SK-N-SH treated with all-trans-retinoic acid at 6 μM for 48 hours (cell line): ENCODE measurements around the gene TMEM14A.
A peak's percentile ranks its signal among the peaks of the same experiment; 100 is the strongest.

Source experiments
- ATAC-seq: fragments of 200-7000 bp; cut with Tn5 transposase; 3 replicates; pipeline ENCODE4 v1.9.1; 2020; ENCODE audit warnings: mild to moderate bottlenecking, moderate library complexity
- ARNTL ChIP-seq: fragments of 450-650 bp; formaldehyde crosslinking; IDR thresholded peaks from 2 replicates; pipeline ENCODE4 v1.5.0; 2020; ENCODE audit warnings: low read depth, mild to moderate bottlenecking, moderate library complexity, borderline replicate concordance
- BACH2 ChIP-seq: fragments of 250-450 bp; sonication (Bioruptor Pico); IDR thresholded peaks from 2 replicates; pipeline ENCODE4 v1.9.0; 2021; ENCODE audit warnings: mild to moderate bottlenecking, borderline replicate concordance
- CSDC2 ChIP-seq: fragments of 250-450 bp; sonication (Bioruptor Pico); IDR thresholded peaks from 2 replicates; pipeline ENCODE4 v1.5.0; 2020; ENCODE audit warnings: mild to moderate bottlenecking, moderate library complexity
- ESRRG ChIP-seq: fragments of 250-450 bp; sonication (Bioruptor Pico); IDR thresholded peaks from 2 replicates; pipeline ENCODE4 v1.6.1; 2021; ENCODE audit warnings: mild to moderate bottlenecking
- GLIS3 ChIP-seq: fragments of 250-450 bp; sonication (Bioruptor Pico); IDR thresholded peaks from 2 replicates; pipeline ENCODE4 v1.5.0; 2020; ENCODE audit warnings: mild to moderate bottlenecking, moderate library complexity
- ISL1 ChIP-seq: fragments of 250-450 bp; sonication (Bioruptor Pico); IDR thresholded peaks from 2 replicates; pipeline ENCODE4 v2.1.2; 2022; ENCODE audit warnings: mild to moderate bottlenecking, moderate library complexity
- OSR1 ChIP-seq: fragments of 250-450 bp; sonication (Bioruptor Pico); IDR thresholded peaks from 2 replicates; pipeline ENCODE4 v1.8.0; 2022; ENCODE audit warnings: moderate library complexity, mild to moderate bottlenecking, inconsistent platforms
- PPARA ChIP-seq: fragments of 250-450 bp; sonication (Bioruptor Pico); IDR thresholded peaks from 2 replicates; pipeline ENCODE4 v1.5.0; 2020; ENCODE audit warnings: mild to moderate bottlenecking, borderline replicate concordance
- RARB ChIP-seq: fragments of 250-450 bp; sonication (Bioruptor Pico); IDR thresholded peaks from 2 replicates; pipeline ENCODE4 v1.8.0; 2021; ENCODE audit warnings: mild to moderate bottlenecking, moderate library complexity
- SNAI2 ChIP-seq: fragments of 250-450 bp; sonication (Bioruptor Pico); IDR thresholded peaks from 2 replicates; pipeline ENCODE4 v1.5.0; 2020; ENCODE audit warnings: mild to moderate bottlenecking, moderate library complexity
- TCF4 ChIP-seq: fragments of 250-450 bp; sonication (Bioruptor Pico); IDR thresholded peaks from 2 replicates; pipeline ENCODE4 v1.8.0; 2021; ENCODE audit warnings: mild to moderate bottlenecking, moderate library complexity, borderline replicate concordance
- TOX ChIP-seq: fragments of 250-450 bp; sonication (Bioruptor Pico); IDR thresholded peaks from 2 replicates; pipeline ENCODE4 v1.8.0; 2021; ENCODE audit warnings: mild to moderate bottlenecking, moderate library complexity, borderline replicate concordance
- ZC3H10 ChIP-seq: fragments of 250-450 bp; sonication (Bioruptor Pico); IDR thresholded peaks from 2 replicates; pipeline ENCODE4 v1.5.1; 2021; ENCODE audit warnings: mild to moderate bottlenecking, moderate library complexity
- ZFP3 ChIP-seq: fragments of 250-450 bp; sonication (Bioruptor Pico); IDR thresholded peaks from 2 replicates; pipeline ENCODE4 v1.5.0; 2020; ENCODE audit warnings: mild to moderate bottlenecking, moderate library complexity
- ZFP30 ChIP-seq: fragments of 450-650 bp; formaldehyde crosslinking; IDR thresholded peaks from 2 replicates; pipeline ENCODE4 v1.5.0; 2022; ENCODE audit warnings: mild to moderate bottlenecking, moderate library complexity
- ZNF565 ChIP-seq: fragments of 450-650 bp; formaldehyde crosslinking; conservative IDR thresholded peaks from 2 replicates; pipeline ENCODE4 v1.5.0; 2020; ENCODE audit warnings: low read depth, mild to moderate bottlenecking, moderate library complexity
- ZNF70 ChIP-seq: fragments of 450-650 bp; formaldehyde crosslinking; IDR thresholded peaks from 2 replicates; pipeline ENCODE4 v1.5.0; 2020; ENCODE audit warnings: mild to moderate bottlenecking, moderate library complexity
- TF ChIP-seq, protein P1 (sequence below): fragments of 250-450 bp; sonication (Bioruptor Pico); IDR thresholded peaks from 2 replicates; pipeline ENCODE4 v1.8.0; 2021; ENCODE audit warnings: low read depth, mild to moderate bottlenecking, moderate library complexity, borderline replicate concordance
- TF ChIP-seq, protein P2 (sequence below): fragments of 250-450 bp; sonication (Bioruptor Pico); IDR thresholded peaks from 2 replicates; pipeline ENCODE4 v1.5.1; 2021; ENCODE audit warnings: mild to moderate bottlenecking, moderate library complexity
- TF ChIP-seq, protein P3 (sequence below): fragments of 250-450 bp; sonication (Bioruptor Pico); IDR thresholded peaks from 2 replicates; pipeline ENCODE4 v1.5.0; 2020; ENCODE audit warnings: mild to moderate bottlenecking, moderate library complexity

TMEM14A gene

DNA sequence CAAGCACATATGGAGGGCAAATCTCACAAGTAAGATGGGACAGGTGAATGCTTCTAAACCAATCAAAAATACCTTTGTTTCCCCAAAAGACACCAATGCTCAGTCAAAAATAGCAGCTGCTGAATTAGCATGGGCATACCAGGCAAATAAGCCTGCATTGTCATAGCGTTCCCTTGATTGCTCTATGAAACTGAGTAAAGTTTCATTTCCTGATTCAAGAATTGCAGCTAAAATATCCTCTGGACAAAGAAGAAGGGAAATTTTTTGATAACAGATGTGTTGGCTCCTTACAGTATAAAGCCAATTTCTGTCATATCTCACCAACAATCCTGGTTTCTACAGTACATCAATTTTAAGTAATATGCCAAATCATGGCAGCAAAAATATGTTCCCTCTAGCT, 3.3 kb upstream of the TMEM14A start (continued):
- TF ChIP-seq, protein P1, sequence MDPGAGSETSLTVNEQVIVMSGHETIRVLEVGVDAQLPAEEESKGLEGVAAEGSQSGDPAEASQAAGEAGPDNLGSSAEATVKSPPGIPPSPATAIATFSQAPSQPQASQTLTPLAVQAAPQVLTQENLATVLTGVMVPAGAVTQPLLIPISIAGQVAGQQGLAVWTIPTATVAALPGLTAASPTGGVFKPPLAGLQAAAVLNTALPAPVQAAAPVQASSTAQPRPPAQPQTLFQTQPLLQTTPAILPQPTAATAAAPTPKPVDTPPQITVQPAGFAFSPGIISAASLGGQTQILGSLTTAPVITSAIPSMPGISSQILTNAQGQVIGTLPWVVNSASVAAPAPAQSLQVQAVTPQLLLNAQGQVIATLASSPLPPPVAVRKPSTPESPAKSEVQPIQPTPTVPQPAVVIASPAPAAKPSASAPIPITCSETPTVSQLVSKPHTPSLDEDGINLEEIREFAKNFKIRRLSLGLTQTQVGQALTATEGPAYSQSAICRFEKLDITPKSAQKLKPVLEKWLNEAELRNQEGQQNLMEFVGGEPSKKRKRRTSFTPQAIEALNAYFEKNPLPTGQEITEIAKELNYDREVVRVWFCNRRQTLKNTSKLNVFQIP (CRISPR knock-in tag): no peak
- no peak for TF ChIP-seq ZNF565 (CRISPR knock-in tag)
- TF ChIP-seq ESRRG (CRISPR knock-in tag): no peak
- no peak for TF ChIP-seq ZFP30 (CRISPR knock-in tag)
- TF ChIP-seq RARB (CRISPR knock-in tag): no peak
- TF ChIP-seq OSR1 (CRISPR knock-in tag): no peak
- no peak for TF ChIP-seq GLIS3 (CRISPR knock-in tag)
- TF ChIP-seq ZC3H10 (CRISPR knock-in tag): no peak
- no peak for TF ChIP-seq BACH2 (CRISPR knock-in tag)

DNA sequence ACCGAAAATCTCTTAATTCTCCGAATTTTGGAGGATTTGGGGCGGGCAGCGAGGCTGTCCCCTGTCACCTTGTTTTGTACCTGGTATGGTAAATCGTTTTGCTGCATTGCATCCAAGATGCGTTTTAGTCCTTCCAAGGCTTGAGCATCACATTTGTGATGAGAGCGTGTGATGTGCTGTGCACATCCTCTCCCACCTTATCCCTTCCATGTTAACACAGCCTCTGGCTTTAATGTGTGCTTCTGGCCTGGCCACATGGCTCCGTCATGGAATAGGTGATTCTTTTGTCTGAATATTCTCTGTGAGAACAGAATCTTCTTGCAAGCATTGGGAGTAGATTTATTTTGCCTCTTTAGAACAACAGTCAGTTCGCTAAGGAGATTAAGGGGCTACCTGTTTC, 763 bp downstream of the TMEM14A start:
- ATAC-seq: peak; percentile 29; the same call in 2 of the 3 replicates
- TF ChIP-seq CSDC2 (CRISPR knock-in tag) (no peak), ZNF70 (CRISPR knock-in tag) (no peak), PPARA (CRISPR knock-in tag) (no peak), BACH2 (CRISPR knock-in tag) (no peak)

- no peak for ATAC-seq
- TF ChIP-seq, protein P1 (CRISPR knock-in tag): no peak
- TF ChIP-seq ZFP30 (CRISPR knock-in tag) (no peak), ISL1 (CRISPR knock-in tag) (no peak), ZFP3 (CRISPR knock-in tag) (no peak), ZNF565 (CRISPR knock-in tag) (no peak), ESRRG (CRISPR knock-in tag) (no peak), SNAI2 (CRISPR knock-in tag) (no peak), ZC3H10 (CRISPR knock-in tag) (no peak), PPARA (CRISPR knock-in tag) (no peak)
- TF ChIP-seq, protein P2, sequence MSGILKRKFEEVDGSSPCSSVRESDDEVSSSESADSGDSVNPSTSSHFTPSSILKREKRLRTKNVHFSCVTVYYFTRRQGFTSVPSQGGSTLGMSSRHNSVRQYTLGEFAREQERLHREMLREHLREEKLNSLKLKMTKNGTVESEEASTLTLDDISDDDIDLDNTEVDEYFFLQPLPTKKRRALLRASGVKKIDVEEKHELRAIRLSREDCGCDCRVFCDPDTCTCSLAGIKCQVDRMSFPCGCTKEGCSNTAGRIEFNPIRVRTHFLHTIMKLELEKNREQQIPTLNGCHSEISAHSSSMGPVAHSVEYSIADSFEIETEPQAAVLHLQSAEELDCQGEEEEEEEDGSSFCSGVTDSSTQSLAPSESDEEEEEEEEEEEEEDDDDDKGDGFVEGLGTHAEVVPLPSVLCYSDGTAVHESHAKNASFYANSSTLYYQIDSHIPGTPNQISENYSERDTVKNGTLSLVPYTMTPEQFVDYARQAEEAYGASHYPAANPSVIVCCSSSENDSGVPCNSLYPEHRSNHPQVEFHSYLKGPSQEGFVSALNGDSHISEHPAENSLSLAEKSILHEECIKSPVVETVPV: no peak
Measured at GRCh38 chr6:52672412-52673025, 1.6 kb downstream of the TMEM14A start.

DNA sequence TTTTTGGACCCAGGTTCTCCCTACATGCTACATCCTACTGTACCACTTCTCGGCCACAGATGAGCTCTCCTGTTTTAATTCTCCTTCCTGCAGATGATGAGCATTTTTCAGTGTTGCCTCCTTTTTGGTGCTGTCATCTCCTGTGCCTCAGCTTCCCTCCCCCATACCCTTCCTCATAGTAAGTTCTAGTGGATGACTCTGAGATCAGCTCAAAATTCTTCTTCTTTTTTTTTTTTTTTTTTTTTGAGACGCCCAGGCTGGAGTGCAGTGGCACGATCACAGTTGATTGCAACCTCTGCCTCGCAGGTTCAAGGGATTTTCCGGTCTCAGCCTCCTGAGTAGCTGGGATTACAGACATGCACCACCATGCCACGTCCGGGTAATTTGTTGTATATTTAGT, 3.8 kb downstream of the TMEM14A start:
- no peak for ATAC-seq
- TF ChIP-seq, protein P3, sequence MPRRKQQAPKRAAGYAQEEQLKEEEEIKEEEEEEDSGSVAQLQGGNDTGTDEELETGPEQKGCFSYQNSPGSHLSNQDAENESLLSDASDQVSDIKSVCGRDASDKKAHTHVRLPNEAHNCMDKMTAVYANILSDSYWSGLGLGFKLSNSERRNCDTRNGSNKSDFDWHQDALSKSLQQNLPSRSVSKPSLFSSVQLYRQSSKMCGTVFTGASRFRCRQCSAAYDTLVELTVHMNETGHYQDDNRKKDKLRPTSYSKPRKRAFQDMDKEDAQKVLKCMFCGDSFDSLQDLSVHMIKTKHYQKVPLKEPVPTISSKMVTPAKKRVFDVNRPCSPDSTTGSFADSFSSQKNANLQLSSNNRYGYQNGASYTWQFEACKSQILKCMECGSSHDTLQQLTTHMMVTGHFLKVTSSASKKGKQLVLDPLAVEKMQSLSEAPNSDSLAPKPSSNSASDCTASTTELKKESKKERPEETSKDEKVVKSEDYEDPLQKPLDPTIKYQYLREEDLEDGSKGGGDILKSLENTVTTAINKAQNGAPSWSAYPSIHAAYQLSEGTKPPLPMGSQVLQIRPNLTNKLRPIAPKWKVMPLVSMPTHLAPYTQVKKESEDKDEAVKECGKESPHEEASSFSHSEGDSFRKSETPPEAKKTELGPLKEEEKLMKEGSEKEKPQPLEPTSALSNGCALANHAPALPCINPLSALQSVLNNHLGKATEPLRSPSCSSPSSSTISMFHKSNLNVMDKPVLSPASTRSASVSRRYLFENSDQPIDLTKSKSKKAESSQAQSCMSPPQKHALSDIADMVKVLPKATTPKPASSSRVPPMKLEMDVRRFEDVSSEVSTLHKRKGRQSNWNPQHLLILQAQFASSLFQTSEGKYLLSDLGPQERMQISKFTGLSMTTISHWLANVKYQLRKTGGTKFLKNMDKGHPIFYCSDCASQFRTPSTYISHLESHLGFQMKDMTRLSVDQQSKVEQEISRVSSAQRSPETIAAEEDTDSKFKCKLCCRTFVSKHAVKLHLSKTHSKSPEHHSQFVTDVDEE (CRISPR knock-in tag): no peak
- TF ChIP-seq TCF4 (CRISPR knock-in tag) (no peak), ZNF70 (CRISPR knock-in tag) (no peak), TOX (CRISPR knock-in tag) (no peak), ESRRG (CRISPR knock-in tag) (no peak), SNAI2 (CRISPR knock-in tag) (no peak), ARNTL (CRISPR knock-in tag) (no peak), ZNF565 (CRISPR knock-in tag) (no peak), OSR1 (CRISPR knock-in tag) (no peak), ISL1 (CRISPR knock-in tag) (no peak)
- TF ChIP-seq, all 23 proteins: peak for 0
